CD4-positive, alpha-beta T cell treated with Interleukin-4 for 4 hours (primary cell): ENCODE data around the gene SAMD3.
"Not testable (repeated sequence)": the region's sequence is repeated elsewhere in the genome, so short reads cannot be mapped to it uniquely, and the experiment has no call there.

Source experiments
- DNase-seq: peaks from one replicate; pipeline ENCODE4 v3.0.0-alpha.2; 2020

The SAMD3 gene

DNA sequence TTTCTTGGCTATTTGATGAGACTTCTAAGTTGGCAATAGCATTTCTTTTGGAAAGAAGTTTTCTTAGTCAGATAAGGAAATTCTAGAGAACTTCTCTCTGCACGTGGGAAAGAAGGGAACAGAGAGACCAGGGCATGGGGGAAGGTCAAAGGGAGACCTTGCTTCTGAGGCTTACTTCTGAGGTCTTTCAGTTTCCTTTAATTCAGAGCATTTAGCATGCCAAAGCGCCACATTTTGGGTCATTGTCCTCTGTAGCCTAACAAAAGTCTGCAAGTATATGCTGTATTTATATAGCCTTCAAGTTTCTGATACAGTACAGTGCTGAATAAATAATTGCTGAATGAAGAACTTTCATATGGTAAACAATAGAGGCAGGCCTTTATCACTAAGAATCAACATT is 95.6 kb downstream of the SAMD3 start:
- DNase-seq: no peak

DNA sequence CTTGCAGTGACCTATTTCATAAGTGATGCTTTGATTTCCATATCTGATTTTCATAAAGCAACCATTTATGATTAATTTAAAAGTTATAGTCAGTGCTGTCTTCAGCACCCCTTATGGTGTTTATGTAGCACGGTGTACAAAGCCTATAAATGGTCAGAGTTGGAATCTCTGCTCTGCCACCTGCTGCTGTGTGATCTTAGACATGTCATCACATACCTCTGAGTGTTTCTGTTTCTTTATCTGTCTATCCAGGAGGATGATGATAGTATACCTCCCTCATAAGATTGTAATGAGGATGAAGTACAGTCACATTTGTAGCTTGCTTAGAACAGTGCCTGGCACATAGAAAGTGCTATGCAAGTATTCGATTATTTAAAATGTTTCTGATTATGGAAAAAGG is 100.5 kb downstream of the SAMD3 start:
- no peak for DNase-seq

DNA sequence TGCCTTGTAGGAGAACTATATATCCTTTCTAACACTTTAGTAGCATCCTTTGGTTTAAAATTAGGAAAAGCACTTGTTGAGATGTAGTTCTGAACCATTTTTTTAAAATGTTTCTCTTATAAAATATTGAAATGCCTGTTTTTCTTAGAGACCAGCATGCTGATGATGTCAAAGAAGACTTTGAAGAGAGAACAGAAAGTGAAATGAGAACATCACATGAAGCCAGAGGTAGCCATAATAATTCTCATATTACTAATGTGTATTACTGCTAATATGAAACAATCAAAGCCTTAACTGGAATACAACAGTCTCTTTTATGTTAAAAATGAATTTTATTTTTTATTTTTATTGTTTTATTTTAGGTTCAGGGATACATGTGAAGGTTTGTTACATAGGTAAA is 102.0 kb downstream of the SAMD3 start:
- no peak for DNase-seq

DNA sequence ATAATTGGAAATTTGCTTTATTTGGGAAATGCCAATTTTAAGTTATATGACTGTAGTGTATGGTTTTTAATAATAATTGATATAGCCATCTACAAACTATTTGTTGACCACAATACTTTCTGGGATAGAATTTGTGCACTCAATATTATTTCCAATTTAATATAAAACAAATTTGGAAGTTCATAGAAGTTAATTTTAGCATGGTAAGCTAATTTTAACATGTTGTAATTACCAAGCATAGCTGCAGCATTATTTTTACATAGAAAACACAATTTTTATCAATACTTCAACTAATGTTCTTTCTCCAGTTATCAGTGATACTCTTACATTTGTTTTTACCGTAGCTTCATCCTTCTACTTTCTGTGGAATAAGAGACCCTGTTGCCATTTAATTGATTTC is 103.5 kb downstream of the SAMD3 start:
- no peak for DNase-seq

DNA sequence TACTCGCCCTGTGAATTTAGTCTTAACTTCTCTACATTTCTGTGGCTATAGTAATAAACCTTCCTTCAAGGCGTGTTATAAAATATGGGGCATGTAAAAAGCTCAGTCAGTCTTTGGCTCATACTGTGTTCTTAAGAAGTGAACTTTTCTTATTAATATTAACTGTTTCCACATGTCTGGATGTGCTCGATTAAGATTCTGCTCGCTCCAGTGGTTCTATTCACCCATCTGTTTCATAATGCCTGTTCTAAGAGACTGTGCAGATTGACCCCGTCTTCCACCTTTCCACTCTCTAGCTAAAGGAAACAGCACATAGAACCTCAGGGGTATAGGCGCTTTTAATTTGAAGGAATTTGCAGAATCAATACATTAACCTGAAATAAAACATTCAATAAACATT is 104.5 kb downstream of the SAMD3 start:
- no peak for DNase-seq

DNA sequence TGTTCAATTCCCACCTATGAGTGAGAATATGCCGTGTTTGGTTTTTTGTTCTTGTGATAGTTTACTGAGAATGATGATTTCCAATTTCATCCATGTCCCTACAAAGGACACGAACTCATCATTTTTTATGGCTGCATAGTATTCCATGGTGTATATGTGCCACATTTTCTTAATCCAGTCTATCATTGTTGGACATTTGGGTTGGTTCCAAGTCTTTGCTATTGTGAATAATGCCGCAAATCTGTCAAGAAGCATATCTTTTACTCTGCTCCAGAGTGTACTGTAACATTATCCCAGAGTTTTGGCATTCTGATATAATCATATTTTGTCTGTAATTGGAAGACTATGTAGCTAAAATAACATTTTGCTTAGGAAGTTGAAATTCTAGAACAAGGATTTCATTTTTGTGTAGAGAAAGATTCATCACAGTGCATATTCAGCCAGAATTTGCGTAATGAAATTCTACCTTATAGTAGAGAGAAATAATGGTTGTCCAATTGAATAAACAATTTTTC is 105.5 kb downstream of the SAMD3 start:
- DNase-seq: not testable (repeated sequence)

DNA sequence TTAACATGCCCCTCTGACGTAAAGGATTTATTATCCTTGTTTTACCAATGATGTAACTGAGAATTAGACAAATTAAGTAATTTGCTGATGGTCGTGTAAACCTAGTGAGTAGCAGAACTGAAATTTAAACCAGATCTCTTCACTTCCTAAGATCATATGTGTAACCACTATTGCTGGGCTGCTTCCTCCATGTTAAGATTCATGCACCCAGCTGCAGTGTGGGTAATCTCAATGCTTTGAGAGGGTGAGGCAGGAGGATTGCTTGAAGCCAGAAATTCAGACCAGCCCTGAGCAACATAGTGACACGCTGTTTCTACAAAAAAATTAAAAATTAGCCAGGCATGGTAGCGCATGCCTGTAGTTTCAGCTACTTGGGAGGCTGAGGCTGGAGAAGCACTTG is 106.5 kb downstream of the SAMD3 start:
- DNase-seq: no peak

DNA sequence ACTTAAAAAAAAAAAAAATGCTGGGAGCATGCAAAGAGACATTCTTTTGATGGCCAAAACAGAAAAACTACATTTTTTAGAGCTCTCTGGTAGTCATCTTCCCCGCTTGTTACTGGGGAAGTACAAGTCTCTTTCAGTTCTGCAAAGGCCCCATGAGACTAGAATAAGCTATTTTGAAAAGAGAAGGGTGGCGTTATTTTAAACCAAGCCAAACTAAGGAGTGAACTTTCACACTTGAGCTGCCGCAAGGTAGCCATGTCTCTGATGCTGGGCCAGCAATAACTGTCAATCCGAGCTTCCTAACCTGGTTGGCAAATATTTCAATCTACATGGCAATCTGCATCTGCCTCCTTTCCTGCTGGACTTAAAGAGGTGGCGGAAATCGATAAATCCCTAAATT is 107.7 kb downstream of the SAMD3 start:
- no peak for DNase-seq

DNA sequence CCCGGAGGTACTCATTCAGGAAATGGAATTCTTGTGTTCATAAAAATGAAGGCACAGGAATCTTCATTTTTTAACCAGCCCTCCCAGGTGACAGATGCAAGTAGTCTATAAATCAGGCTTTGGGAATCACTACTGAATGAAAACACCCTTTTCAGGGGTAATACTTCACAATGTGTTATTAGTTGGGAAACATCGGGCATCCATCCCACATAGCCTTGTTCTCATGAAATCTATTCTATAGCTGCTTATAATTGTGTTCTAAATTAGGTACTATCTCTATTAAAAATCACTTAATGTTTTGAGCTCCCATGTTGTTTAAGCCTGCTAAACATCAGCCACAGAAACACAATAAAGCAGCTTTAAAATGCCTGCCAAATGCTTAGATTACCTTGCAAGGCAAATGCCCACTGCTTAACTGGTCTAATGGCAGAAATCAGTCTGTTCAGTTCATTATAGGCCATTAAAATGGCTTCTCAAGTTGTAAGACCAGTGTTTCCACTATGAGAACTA is 109.5 kb downstream of the SAMD3 start:
- no peak for DNase-seq

DNA sequence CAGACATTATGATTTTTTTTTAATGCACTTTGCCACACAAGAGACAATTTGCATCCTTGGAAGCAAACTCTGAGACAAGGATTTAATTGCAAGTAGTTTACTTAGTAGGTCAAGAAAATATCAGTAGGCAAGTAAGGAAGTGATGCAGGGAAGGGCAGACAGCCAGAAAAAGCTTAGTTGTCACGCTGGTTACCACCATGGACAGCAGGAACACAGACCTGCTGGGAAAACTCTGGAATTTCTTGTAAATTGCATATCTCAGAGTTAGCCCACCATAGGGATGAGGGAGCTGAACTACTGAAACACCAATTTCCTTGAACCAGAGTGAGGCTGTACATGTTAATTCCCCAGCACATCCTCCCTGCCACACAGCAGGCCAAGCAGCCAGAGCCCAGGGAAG is 111.7 kb downstream of the SAMD3 start:
- no peak for DNase-seq

DNA sequence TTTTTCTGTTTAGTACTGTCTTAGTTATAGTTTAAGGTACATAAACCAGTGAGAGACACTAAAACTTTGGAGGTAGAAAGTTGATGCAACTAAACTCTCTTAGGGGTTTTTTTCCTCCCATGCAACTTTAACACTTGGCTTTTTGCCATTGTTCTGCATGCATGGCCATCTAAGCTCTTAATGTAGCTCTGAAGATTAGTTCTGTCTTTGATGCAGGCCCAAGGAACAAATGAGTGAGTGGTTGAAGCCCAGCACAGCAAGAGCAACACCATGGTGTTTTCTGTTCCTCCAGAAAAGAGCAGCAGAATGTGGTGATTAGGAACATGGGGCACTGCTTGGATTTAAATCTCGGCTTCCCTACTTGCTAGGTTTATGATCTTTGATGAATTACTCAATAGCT is 115.0 kb downstream of the SAMD3 start:
- DNase-seq: no peak

DNA sequence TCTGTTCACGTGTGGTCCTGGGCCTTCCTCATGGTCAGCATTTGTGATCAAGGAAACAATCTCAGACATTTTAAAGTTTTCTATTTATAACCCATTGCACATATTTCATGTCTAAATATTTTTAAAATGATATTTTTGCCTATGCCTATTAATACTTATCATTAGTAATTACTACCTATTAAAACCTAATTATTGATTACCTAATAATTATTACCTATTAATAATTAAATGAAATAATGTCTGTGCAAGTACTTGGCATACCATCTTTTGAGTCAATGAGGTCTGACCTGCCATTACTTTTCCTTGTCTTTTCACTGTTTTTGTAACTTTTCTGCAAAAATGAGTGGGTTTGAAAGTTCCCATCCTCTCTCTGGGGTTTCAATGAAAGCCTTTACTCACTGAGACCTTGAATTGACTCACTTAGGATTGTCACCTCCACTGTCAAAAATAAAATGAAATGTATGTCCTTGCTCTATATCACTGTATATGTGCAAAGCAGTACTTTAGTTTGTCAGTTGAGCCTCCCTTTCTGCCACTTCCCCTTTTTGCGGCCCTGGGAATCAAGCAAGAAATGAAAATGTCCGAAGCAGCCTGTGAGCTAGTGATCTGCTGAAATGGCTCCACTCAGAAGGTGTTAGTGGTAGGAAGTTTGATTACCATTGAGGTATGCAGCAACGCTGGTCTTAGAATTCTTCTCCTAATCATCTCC is 116.6 kb downstream of the SAMD3 start:
- DNase-seq: no peak

DNA sequence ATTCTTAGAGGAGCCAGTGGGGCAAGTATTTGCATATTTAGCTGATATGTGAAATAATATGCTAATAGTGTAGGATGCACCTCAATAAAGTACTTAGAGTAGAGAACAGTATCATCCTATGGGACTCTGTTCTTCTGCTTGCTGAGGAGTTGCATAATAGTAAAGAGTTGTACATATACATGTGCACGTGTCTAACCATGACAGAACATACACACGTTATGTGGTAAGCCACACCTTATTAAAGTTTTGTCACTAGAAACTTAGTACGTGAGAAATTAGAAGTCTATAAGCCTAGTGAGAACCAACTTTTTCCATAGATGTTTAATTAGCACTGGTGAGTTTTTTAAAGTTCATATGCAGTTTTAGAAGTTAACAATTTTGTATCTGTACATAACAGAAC is 123.6 kb downstream of the SAMD3 start:
- no peak for DNase-seq

DNA sequence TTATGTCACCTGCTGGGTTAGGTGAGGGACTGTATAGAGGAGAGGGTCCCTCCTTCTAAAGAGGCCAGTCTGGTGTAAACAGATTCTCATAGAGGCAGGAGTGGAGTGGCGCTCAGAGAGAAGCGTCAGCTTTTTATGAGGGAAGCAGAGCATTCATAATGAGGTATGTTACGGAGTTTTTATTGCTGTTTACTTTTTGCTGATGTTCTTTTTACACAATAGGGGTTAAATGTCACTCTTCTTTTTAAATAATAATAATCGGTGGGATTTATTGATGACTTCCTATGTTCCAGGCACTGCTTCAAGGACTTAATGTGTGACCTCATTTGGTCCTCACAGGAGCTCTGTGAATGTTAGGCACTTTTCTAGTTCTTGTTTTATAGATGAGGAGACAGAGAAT is 124.4 kb downstream of the SAMD3 start:
- no peak for DNase-seq
